ENCODE results near the gene OR2A2.

DNA sequence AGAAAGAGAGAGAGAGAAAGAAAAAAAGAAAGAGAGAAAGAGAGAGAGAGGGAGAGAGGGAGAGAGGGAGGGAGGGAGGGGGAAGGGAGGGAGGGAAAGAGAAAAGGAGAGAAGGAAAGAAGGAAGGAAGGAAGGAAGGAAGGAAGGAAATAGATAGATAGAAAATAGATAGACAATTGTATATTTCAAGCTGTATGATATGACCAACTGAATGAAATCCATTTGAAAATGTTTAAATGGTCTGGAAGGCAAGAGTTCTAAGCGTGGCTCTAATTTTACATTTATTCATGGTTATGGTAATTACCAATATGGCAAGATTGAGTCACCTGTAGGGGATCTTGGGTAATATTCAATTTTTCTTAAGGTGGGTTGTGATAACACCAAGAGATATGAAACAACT lies 49.5 kb downstream of the OR2A2 start:
- TF ChIP-seq, protein P1, sequence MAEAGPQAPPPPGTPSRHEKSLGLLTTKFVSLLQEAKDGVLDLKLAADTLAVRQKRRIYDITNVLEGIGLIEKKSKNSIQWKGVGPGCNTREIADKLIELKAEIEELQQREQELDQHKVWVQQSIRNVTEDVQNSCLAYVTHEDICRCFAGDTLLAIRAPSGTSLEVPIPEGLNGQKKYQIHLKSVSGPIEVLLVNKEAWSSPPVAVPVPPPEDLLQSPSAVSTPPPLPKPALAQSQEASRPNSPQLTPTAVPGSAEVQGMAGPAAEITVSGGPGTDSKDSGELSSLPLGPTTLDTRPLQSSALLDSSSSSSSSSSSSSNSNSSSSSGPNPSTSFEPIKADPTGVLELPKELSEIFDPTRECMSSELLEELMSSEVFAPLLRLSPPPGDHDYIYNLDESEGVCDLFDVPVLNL (CRISPR knock-in tag; IDR thresholded peaks at IDR 0.05; ENCODE audit: low read depth) = no peak
- TF ChIP-seq, protein P2, sequence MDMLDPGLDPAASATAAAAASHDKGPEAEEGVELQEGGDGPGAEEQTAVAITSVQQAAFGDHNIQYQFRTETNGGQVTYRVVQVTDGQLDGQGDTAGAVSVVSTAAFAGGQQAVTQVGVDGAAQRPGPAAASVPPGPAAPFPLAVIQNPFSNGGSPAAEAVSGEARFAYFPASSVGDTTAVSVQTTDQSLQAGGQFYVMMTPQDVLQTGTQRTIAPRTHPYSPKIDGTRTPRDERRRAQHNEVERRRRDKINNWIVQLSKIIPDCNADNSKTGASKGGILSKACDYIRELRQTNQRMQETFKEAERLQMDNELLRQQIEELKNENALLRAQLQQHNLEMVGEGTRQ (CRISPR knock-in tag; IDR thresholded peaks at IDR 0.05) = no peak

All from K562 (cell line).